ENCODE results near the gene RNU5B-1. TPM values are rescaled to one million over a fixed set of nuclear protein-coding genes. Genes with fewer than 3 reads are reported as not detected.

RNU5B-1 gene
- total RNA-seq, 2 experiments from 2014 or later: not detected

GRCh38 chr15:65309882-65310418 is 5.5 kb downstream of the RNU5B-1 start:
- Histone ChIP-seq H3K9me3 (ENCODE audit: low read length) (no peaks in the 10 kb centered on the region), H3K4me2 (ENCODE audit: low read length) (no peak overlapping the region), H3K79me2 (ENCODE audit: insufficient read depth, low read depth, low read length) (no peaks in the 10 kb centered on the region), H3K4me3 (ENCODE audit: low read depth, low read length, poor library complexity, severe bottlenecking) (no peak overlapping the region), H3K4me1 (ENCODE audit: insufficient read depth, low read length, poor library complexity, severe bottlenecking) (peaks cover 16% of the 10 kb centered on the region), H2AFZ (ENCODE audit: low read length) (no peak overlapping the region), H3K27ac (ENCODE audit: low read depth, low read length, poor library complexity, severe bottlenecking) (no peak overlapping the region), H3K36me3 (ENCODE audit: insufficient read depth, low read length) (no peaks in the 10 kb centered on the region), H3K9me2 (ENCODE audit: insufficient read depth, low read length) (no peaks in the 10 kb centered on the region), H4K20me1 (ENCODE audit: insufficient read depth, low read length) (no peaks in the 10 kb centered on the region)
- BruUV-seq (replicated peaks): no TSS peak
- CTCF ChIA-PET (ENCODE audit: unreplicated experiment): interaction anchor here (0.7 kb wide), 1 partner anchor 23 kb away, joined by 5 read pairs; the partner anchor contains the start of gene PARP16
- no peak for TF ChIP-seq EZH2phosphoT487 (IDR thresholded peaks at IDR 0.05; ENCODE audit: borderline replicate concordance, low read depth, low read length)
- TF ChIP-seq, protein P1, sequence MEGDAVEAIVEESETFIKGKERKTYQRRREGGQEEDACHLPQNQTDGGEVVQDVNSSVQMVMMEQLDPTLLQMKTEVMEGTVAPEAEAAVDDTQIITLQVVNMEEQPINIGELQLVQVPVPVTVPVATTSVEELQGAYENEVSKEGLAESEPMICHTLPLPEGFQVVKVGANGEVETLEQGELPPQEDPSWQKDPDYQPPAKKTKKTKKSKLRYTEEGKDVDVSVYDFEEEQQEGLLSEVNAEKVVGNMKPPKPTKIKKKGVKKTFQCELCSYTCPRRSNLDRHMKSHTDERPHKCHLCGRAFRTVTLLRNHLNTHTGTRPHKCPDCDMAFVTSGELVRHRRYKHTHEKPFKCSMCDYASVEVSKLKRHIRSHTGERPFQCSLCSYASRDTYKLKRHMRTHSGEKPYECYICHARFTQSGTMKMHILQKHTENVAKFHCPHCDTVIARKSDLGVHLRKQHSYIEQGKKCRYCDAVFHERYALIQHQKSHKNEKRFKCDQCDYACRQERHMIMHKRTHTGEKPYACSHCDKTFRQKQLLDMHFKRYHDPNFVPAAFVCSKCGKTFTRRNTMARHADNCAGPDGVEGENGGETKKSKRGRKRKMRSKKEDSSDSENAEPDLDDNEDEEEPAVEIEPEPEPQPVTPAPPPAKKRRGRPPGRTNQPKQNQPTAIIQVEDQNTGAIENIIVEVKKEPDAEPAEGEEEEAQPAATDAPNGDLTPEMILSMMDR (conservative IDR thresholded peaks at IDR 0.05; ENCODE audit: low read length): no peak
- no peak for DNase-seq (ENCODE audit: low spot score)
- POLR2A ChIA-PET: no interaction called here
- intact Hi-C loops (cut with micrococcal nuclease; ENCODE audit: unreplicated experiment): no loop called here

DNA sequence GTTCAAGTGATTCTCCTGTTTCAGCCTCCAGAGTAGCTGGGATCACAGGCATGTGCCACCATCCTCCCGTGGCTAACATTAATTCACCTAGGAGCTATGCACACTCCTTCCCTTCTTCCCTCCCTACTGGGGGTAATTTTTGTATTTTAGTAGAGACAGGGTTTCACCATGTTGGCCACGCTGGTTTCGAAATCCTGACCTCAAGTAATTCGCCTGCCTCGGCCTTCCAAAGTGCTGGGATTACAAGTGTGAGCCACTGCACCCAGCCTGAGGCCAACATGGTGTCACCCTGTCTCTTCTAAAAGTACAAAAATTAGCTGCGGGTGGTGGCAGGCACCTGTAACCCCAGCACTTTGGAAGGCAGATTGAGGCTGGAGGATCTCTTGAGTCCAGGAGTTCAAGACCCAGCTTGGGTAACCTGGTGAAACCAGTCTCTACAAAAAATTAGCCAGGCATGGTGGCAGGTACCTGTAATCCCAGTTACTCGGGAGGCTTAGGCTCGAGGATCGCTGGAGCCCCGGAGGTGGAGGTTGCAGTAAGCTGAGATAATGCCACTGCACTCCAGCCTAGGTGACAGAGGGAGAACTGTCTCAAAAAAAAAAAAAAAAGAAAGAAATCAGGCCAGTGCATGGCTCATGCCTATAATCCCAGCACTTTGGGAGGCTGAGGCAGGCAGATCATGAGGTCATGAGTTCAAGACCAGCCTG is 6.1 kb downstream of the RNU5B-1 start:
- POLR2A ChIA-PET: no interaction called here
- Histone ChIP-seq H3K9me2 (ENCODE audit: insufficient read depth, low read length) (no peaks in the 10 kb centered on the region), H2AFZ (ENCODE audit: low read length) (no peak overlapping the region), H3K79me2 (ENCODE audit: insufficient read depth, low read depth, low read length) (no peaks in the 10 kb centered on the region), H3K9me3 (ENCODE audit: low read length) (no peaks in the 10 kb centered on the region), H3K4me3 (ENCODE audit: low read depth, low read length, poor library complexity, severe bottlenecking) (no peak overlapping the region), H3K4me1 (ENCODE audit: insufficient read depth, low read length, poor library complexity, severe bottlenecking) (peaks cover 11% of the 10 kb centered on the region), H4K20me1 (ENCODE audit: insufficient read depth, low read length) (no peaks in the 10 kb centered on the region), H3K4me2 (ENCODE audit: low read length) (no peak overlapping the region), H3K27ac (ENCODE audit: low read depth, low read length, poor library complexity, severe bottlenecking) (no peak overlapping the region), H3K36me3 (ENCODE audit: insufficient read depth, low read length) (no peaks in the 10 kb centered on the region)
- CTCF ChIA-PET (ENCODE audit: unreplicated experiment): interaction anchor here (0.7 kb wide), 1 partner anchor 24 kb away, joined by 5 read pairs; the partner anchor contains the start of gene PARP16
- TF ChIP-seq, protein P1 (conservative IDR thresholded peaks at IDR 0.05; ENCODE audit: low read length): no peak
- TF ChIP-seq EZH2phosphoT487 (IDR thresholded peaks at IDR 0.05; ENCODE audit: borderline replicate concordance, low read depth, low read length): no peak
- intact Hi-C loops (cut with micrococcal nuclease; ENCODE audit: unreplicated experiment): no loop called here
- BruUV-seq (replicated peaks): no TSS peak
- DNase-seq (ENCODE audit: low spot score): no peak

DNA sequence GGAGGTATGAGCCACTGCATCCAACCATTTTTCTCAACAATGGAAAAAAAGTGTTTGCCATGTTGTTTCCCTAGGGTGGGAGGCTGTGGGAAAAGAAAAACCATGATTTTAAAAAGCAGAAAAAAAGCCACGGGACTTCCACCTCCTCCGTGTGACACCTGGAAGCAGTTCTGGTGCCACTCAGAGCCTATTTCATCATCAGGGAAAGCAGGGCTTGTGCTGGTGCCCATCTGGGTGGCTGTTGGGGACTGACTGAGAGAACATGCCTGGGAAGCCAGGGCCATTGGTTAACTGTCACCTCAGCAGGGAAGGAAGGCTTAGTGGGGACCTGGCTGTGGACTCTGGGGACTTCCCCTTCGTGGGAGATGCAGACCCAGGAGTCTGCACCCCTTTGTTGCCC is 7.3 kb downstream of the RNU5B-1 start:
- BruUV-seq (replicated peaks): no TSS peak
- Histone ChIP-seq H3K79me2 (ENCODE audit: insufficient read depth, low read depth, low read length) (no peaks in the 10 kb centered on the region), H3K4me1 (ENCODE audit: insufficient read depth, low read length, poor library complexity, severe bottlenecking) (no peaks in the 10 kb centered on the region), H3K4me2 (ENCODE audit: low read length) (no peak overlapping the region), H2AFZ (ENCODE audit: low read length) (no peak overlapping the region), H3K4me3 (ENCODE audit: low read depth, low read length, poor library complexity, severe bottlenecking) (no peak overlapping the region), H4K20me1 (ENCODE audit: insufficient read depth, low read length) (no peaks in the 10 kb centered on the region), H3K9me3 (ENCODE audit: low read length) (no peaks in the 10 kb centered on the region), H3K9me2 (ENCODE audit: insufficient read depth, low read length) (no peaks in the 10 kb centered on the region), H3K27ac (ENCODE audit: low read depth, low read length, poor library complexity, severe bottlenecking) (no peak overlapping the region), H3K36me3 (ENCODE audit: insufficient read depth, low read length) (no peaks in the 10 kb centered on the region)
- no peak for DNase-seq (ENCODE audit: low spot score)
- TF ChIP-seq, protein P1 (conservative IDR thresholded peaks at IDR 0.05; ENCODE audit: low read length): no peak
- TF ChIP-seq EZH2phosphoT487 (IDR thresholded peaks at IDR 0.05; ENCODE audit: borderline replicate concordance, low read depth, low read length): no peak
- CTCF ChIA-PET (ENCODE audit: unreplicated experiment): no interaction called here
- intact Hi-C loops (cut with micrococcal nuclease; ENCODE audit: unreplicated experiment): no loop called here
- POLR2A ChIA-PET: no interaction called here

Measured in OCI-LY7 (cell line).